NCI-H524 (cell line): ENCODE data around the gene NIT1.
"Not testable (repeated sequence)": the region's sequence is repeated elsewhere in the genome, so short reads cannot be mapped to it uniquely, and the experiment has no call there.

Source experiments
- DNase-seq, 2 experiments: peaks; one replicate each; lab custom pipeline; 2025; lab: John Stamatoyannopoulos, UW

The NIT1 gene

DNA sequence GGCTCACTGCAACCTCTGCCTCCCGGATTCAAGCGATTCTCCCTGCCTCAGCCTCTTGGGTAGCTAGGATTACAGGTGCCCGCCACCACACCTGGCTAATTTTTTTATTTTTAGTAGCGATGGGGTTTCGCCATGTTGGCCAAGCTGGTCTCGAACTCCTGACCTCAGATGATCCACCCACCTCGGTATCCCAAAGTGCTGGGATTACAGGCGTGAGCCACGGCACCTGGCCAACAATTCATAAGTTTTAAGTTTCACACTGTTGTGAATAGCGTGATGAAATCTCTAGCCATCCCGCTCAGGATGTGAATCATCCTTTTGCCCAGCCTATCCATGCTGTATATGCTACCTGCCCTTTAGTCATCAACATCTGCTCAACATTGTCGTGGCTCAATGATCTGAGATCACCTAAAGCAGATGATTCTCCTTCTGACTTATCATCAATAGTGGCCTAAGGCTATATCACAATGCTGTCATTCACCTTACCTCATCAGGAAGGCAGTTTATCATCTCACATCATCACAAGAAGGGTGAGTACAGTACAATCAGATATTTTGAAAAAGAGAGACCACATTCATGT is 2.7 kb upstream of the NIT1 start:
- no peak for DNase-seq

DNA sequence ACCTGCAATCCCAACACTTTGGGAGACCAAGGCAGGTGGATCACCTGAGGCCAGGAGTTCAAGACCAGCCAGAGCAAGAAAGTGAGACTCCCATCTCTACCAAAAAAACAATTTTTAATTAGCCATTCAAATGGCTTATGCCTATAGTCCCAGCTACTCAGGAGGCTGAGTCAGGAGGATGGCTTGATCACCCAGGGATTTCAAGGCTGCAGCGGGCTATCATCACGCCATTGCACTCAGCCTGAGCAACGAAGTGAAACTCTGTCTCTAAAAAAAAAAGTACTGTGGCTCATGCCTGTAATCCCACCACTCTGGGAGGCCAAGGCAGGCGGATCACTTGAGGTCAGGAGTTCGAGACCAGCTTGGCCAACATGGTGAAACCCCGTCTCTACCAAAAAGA is 1.9 kb upstream of the NIT1 start:
- DNase-seq: not testable (repeated sequence)

DNA sequence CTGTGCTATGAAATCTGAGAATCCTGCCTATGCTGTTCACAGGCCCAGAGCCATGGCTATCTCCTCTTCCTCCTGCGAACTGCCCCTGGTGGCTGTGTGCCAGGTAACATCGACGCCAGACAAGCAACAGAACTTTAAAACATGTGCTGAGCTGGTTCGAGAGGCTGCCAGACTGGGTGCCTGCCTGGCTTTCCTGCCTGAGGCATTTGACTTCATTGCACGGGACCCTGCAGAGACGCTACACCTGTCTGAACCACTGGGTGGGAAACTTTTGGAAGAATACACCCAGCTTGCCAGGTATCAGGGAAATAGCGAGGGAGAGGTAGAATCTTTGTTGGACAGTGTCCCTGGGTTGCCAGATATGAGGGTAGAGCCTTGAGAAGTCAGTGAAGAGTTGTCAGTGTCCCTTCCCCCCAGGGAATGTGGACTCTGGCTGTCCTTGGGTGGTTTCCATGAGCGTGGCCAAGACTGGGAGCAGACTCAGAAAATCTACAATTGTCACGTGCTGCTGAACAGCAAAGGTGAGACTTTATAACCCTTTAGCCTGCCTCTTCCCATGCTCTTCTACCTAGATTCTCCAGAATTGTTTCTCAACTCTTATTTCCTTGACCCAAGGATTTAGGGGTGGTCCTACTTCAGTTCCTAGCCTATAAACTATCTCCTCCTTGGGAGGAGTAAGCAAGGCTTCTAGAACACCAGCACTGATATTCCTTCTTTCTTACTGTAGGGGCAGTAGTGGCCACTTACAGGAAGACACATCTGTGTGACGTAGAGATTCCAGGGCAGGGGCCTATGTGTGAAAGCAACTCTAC is 1.4 kb downstream of the NIT1 start:
- peak in 1 of 2 experiments; percentile 22 for DNase-seq

DNA sequence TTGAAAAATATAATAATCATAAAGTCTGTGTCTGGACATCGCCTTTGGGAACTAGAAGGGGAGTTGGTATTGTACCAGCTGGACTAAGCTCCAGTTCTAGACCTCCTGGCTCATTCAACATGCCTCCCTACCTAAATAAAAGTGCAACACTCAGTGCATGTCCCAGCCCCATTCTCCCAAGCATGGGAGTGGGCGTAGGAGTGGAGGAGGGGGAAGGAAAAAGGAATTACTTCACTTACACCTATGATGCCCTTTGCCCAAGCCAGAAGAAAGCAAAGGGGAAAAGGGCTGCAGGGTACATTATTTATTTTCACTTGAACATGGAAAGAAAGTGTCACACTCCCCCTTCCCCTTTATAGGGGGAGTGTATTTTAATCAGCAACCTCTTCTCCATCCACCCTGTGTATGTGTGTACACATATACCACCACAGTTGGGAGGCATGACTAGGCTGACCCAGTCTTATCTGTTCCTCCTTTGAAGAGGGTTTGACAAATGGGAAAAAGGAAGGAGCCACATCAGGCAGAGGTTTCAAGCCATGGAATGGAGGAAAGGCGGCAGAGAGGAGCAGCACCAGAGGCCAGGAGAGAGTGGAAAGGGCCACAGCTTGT is 3.2 kb downstream of the NIT1 start:
- DNase-seq: no peak

DNA sequence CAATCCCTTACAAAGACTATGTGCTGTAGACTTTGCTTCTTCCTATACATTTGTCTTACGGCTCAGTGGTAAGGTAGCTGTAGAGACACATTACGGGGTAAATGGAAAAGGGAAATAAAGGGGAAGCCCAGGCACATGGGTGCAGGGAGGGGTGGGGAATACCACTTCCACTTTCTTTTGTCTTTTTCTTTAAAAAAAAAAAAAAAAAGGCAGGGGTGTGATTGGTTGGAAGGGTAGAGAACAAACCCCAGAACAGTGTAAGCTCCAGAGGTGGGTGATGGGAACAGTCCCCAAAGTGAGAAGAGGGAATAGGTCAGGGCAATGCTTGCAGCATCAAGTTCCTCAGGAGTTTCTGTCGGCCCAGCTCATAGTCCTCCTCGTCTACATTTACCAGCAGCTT is 3.9 kb downstream of the NIT1 start:
- DNase-seq: no peak

DNA sequence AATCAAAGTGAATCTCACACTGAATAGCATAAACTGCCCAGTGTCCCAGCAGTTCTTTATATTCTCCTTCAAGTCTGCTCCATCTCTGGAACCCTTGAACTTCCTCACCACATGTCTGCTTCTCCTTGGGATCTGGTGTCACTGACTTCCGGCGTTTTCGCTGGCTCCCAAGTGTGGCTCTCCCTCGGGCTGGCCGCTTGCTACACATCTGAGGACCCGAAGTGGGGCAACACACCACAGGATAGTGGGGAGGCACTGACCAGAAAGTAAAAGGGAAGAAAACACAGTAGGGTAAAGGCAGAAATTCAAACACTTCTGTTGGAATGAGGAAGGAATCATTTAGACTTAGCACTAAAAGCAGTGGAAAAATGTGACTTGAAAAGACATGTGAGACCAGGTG is 5.1 kb downstream of the NIT1 start:
- no peak for DNase-seq

DNA sequence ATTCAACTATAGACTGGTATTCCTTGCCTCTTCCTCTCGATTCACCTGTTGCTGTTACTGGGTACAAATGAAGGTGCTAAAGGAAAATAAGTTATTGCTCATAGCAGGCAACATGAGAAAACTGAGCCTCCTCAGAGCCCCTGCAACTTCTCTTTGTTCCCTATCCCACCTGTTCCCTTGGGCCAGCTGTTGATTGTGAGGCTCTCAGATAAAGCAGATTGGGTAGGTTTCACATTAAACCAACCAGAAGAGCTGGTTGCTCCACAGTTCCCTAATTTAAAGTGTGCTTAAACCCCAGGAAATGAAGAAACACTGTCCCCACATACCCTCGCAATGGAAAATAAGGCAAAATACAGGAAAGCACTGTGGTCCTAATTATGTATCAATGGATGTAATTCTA is 9.7 kb downstream of the NIT1 start:
- DNase-seq: no peak

DNA sequence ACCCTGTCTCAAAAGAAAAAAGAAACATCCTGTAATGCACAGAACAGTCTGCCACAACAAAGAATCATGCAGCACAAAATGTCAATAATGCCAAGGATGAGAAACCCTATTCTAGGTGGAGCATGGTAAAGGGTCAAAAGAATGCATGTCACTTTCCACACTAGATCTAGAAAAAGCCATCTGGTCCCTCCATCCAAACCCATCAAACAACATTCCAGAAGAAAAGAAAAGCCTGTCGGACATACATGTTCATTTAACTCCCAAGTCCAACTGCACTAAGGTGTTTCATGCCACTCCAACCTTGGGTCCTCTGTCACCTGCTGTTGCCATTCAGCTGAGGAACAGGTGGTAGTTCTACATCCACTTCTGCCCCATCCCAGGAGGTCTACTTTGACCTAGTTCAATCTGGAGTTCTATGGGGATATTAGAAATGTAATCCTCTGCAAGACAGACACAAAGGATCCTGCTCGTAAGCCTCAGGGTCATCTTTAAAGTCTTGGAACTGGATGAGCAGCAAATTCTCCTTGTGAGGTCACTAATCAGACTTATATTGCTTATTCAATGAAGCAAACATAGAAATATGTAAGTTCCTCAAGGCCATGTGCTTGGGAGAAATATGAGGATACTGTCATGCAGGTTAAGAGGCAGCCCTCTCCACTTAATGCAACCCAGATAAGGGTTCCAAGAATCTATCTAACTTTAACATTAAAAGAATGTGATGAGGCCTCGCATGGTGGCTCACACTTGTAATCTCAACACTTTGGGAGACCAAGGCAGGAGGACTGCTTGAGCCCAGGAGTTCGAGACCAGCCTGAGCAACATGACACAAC is 10.9 kb downstream of the NIT1 start:
- no peak for DNase-seq

DNA sequence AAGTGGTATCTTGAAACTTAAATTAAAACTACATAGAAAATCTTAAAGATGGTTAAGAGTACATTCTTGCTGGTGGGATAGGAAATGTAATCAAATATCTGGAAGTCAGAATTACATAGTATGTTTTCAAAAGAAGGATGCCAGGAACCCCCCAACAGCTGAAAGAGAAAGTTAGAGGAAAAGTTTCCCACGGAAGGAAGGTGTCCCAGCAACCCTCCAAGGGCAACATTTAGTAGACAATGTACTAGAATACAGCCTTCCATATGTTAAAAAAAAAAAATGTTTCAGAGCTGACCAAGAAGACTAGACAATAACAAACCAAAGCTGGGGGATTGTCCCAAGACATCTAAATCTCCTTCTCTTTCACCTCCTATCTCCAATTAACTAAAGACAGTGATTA is 12.4 kb downstream of the NIT1 start:
- DNase-seq: no peak

DNA sequence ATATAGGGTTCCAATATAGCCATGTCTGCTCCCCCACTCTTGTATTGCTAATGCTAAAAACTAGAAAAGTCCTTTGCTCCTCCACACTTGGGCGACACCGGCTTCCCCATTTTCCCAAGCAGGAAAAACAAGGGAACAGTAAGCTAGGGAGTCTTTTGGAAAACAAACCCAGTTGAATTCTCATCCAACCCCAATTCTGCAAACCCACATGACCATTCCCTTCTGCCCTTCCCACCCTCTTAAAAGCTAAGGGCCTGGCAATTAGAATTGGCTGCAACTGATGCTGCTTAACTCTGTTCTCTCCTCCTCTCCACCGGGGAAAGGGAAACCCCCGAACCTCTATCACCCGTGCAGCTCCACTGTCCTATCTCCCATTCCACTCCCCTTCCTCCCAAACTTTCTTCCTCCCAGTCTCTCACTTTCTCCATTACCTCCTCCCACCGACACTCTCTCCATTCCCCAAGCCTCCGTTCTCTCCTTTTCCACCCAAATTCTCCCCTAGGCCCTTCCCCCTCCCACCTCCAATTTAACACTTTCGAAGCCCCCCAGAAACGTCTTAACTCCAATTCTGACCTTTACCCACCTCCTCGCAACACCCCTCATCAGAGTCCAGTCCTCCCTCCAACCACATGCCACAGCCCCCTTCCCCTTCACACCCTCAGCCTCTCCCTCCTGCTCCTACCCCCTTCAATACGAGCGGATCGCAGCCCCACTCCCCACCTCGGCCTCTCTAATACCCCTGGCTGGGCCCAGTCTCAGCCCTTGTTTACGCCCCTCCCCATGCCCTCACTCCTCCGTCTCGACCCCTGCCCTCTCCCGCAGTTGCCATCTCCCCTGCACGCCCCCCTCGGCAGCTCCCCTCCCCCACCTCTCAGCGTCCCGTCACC is 13.9 kb downstream of the NIT1 start:
- no peak for DNase-seq

DNA sequence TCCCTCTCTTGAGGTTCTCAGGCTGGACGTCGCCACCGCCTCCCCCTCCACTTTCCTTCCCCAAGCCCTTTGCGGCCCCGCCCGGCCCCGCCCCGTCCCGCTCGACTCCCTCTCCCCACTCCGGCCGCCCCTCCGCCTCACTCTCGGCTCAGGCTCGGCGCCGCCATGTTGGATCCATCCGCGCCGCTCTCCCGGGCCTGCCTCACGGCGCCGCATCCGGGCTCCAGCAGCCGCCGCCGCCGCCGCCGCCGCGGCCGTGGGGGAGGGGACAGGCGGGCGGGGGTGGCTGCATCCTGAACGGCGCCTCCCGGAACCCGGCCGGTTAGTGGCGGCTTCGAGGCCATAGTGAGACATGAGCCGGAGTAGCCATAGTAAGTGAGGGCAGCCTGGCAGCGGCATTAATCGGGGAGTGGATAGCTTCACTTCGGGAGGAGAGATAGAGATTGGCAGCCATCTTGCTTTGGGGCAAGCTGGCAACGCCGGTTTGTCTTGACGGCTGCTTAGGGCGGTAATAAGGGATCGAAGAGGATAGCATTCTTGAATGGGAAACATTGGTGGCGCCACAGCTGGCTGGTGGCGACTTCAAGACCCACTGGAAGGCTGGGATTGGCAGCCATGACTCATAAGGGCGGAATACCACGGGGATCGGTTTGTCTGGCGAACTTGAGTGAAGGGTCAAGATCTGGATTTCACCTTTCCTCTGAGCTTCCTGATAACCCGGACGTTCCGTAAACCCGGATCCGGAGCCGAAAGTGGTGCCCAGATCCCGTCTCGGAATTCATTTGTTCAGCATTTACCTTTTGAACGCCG is 14.7 kb downstream of the NIT1 start, which contains the start of gene DEDD:
TSS of gene DEDD (minus strand) at position 258 of the 810 bp plus-strand sequence. CDS start 8,205 bp downstream, outside the sequence.
- DNase-seq: peak; percentile 96 to 98

DNA sequence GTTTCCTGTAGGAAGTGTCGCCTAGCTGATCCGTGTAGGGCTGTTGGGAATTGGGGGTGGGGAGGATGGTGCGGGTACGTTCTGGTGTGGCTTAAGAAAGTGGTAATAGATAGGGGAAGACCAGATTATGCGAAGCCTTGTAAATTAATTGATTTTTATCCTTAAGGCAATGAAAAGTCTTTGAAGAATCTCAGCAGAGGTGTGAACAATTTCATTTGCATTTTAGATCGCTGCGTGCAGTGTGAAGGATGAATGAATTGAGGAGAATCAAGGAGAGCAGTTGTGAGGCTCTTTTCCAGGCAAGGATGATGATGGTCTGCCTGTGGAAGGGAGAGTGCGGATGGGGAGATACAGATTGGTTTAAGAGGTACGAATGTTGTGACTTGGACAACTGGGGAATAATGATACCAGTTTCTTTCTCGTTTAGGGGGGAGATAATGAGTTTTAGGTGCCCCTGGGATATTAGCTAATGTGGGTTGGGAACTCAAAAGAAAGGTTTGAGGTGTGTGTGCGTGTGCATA is 15.4 kb downstream of the NIT1 start:
- no peak for DNase-seq

DNA sequence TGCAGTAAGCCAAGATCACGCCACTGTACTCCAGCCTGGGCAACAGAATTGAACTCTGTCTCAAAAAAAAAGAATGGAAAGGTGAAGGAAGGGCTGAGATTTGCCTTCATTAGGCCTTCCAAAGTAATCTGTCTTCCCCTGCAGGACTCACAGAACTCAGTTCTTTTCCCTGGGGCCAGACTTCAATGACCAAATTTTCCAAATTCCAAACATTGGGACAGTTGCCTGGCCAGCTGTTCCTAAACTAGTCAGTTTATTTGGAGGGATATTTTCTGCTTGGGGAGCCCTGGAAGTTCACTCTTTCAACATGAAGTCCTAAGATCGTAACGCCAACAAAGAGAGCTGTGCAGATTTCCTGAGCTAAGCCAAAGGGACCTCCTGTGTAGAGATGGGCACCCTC is 20.0 kb downstream of the NIT1 start:
- DNase-seq: no peak

DNA sequence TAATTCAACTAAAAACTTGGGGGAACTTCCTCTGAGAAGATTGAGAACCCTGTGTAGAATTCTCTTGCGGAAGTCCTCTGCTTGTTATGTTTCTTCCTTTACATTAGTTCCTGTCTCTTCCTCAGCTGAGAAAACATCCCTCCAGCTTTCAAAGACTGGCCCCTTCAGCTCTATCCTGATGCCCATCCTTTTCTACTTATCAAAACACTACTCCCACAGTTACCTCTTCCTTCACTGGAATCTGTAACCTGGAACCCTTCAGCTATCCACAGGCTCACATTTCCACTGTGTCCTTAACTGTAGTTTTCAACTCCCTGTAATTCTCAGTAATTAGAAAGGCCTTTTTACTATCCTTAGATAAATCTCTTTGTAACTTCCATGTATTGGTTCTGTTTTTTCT is 20.5 kb downstream of the NIT1 start:
- DNase-seq: no peak

DNA sequence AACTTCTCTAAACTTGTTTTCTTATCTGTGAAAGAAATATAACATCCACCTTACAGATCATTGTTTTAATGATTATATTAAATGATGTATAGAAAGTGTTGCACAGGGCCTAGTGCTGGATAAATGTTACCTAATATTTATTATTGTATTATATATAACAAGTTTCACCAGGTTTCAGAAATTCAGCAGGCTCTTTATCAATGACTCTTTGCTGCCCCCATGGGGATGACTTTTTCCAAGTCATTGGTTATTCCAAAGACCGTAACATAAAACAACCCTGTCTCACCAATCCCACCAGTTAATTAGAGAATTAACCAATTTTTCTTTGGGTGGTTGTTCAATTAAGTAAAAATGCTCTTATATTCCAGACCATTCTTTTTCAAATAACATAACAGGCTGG is 21.9 kb downstream of the NIT1 start:
- peak in 1 of 2 experiments; percentile 38 for DNase-seq

DNA sequence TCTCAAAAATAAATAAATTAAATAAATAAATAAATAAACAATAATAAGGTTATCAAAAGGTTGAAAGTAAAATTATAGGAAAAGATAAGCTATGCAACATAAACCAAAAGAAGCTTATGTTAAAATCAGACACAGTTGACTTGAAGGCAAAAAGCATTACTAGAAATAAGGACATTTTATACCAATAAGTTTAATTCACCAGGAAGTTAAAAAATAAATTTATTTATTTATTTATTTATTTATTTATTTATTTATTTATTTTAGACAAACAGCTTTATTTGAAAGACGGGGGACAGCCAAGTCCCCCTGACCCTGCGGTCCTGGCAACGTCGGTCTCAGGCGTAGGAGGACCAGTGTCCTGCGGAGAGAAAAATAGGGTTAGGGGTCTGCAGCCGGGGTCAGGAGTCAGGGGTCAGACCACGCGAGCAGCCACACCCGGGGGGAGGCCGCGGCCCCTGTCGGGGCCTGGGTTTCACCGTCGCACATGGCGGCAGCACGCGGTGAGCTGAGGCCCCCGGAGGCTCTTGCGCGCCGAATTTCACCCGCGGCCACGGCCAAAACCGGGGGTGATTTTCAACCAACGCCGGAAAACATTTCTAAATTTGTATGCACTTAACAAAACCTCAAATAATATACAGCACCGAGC is 23.0 kb downstream of the NIT1 start:
- no peak for DNase-seq

DNA sequence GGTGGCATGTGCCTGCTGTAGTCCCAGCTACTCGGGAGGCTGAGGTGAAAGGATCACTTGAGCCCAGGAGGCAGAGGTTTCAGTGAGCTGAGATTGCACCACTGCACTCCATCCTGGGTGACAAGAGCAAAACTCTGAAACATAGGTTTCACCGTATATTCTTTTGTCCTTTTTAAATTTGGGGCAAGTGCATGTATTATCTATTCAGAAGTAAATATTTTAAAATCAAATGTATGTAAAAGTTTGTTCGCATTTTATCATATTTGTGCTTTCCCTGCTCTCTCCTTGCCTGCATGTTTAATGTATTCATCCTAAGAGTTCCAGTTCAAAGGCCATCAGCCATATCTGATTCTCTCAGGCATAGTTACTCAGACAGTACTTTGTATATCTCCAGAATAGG is 27.9 kb downstream of the NIT1 start:
- DNase-seq: no peak

DNA sequence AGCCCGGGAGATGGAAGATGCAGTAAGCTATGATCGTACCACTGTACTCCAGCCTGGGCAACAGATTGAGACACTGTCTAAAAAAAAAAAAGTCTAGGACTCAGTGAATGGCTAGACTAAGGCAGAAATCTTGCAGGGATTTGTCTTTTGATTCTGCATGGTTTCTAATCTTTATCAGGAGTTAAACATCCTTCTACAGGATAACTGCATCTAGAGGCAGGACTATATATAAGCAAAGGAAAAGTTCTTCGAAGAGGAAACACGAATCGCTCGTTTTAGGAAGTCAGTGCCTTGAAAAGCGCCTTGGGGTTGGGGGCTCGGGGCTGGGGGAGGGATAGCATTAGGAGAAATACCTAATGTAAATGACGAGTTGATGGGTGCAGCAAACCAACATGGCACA is 35.3 kb downstream of the NIT1 start:
- DNase-seq: no peak

DNA sequence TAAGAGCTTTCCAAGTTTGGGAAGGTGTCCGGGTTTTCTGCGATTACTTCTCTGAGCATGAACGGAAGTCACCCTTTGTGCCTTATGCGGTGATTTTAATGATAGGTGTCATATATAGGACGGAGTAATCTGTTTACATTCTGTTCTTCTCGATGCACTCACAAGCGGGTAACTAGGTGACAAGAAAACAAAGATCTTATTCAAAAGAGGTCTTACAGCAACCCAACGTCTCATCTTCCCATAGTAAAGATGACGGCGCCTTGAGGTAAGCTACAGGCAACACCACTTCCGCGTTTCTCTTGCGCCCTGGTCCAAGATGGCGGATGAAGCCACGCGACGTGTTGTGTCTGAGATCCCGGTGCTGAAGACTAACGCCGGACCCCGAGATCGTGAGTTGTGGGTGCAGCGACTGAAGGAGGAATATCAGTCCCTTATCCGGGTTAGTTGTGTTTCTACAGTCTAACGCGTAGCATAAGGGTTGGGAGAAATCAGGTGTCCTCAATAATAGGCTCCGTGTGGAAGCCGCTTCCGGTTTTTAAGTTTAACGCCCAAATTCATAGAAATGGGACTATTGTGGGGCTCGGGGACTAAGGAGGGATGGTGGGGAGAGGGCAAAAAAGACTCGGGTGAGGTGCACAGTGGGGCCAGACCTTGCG is 35.9 kb downstream of the NIT1 start, which contains the start of gene UFC1:
TSS of gene UFC1 (plus strand) at position 297 of the 656 bp plus-strand sequence. CDS start at position 317, 20 bp downstream.
- peak; percentile 47 to 77 for DNase-seq
